Esophagus muscularis mucosa (tissue), 3 donors: ENCODE results near the gene STARD5.
"Not testable (repeated sequence)": the region's sequence is repeated elsewhere in the genome, so short reads cannot be mapped to it uniquely, and the experiment has no call there.

Experiments
- POLR2A ChIP-seq: fragments of 450-650 bp; IDR thresholded peaks from one replicate; pipeline ENCODE4 v1.6.1; 2017; ENCODE audit warnings: antibody characterized with exemption, moderate library complexity, mild to moderate bottlenecking, low read depth
- POLR2AphosphoS5 ChIP-seq, 2 donors: sonication (generic); formaldehyde crosslinking; IDR thresholded peaks; one replicate each; pipeline ENCODE4 v1.6.1; 2017; ENCODE audit warnings: antibody characterized with exemption in 2 of 2
- TF ChIP-seq, protein P1 (sequence below), 3 experiments: fragments of 200-600 bp in 2 of 3; fragments of 450-650 bp in 1 of 3; sonication (generic) in 2 of 3; IDR thresholded peaks; one replicate each; pipeline ENCODE4 v1.5.1; 2017 to 2019; ENCODE audit warnings: antibody characterized with exemption in 3 of 3, mild to moderate bottlenecking in 2 of 3, moderate library complexity in 1 of 3

DNA sequence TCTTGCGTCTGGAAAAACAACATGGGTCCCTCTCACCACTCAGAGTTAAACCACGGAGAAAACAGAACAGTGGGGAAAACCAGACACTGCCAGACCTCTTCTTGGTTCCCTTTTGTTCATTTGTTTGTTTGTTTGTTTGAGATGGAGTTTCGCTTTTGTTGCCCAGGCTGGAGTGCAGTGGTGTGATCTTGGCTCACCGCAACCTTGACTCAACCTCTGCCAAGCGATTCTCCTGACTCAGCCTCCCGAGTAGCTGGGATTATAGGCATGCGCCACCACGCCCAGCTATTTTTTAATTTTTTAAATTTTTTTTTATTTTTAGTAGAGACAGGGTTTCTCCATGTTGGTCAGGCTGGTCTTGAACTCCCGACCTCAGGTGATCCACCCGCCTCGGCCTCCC, 24.8 kb upstream of the STARD5 start:
- TF ChIP-seq, protein P1, sequence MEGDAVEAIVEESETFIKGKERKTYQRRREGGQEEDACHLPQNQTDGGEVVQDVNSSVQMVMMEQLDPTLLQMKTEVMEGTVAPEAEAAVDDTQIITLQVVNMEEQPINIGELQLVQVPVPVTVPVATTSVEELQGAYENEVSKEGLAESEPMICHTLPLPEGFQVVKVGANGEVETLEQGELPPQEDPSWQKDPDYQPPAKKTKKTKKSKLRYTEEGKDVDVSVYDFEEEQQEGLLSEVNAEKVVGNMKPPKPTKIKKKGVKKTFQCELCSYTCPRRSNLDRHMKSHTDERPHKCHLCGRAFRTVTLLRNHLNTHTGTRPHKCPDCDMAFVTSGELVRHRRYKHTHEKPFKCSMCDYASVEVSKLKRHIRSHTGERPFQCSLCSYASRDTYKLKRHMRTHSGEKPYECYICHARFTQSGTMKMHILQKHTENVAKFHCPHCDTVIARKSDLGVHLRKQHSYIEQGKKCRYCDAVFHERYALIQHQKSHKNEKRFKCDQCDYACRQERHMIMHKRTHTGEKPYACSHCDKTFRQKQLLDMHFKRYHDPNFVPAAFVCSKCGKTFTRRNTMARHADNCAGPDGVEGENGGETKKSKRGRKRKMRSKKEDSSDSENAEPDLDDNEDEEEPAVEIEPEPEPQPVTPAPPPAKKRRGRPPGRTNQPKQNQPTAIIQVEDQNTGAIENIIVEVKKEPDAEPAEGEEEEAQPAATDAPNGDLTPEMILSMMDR (IDR thresholded peaks at IDR 0.05) = not testable (repeated sequence)
- TF ChIP-seq POLR2A; POLR2AphosphoS5 (IDR thresholded peaks at IDR 0.05): not testable (repeated sequence)
